ENCODE measurements around the gene NUCB2. TPM values are rescaled to one million over a fixed set of nuclear protein-coding genes. Genes with fewer than 3 reads are reported as not detected.

NUCB2 gene
- total and polyA plus RNA-seq, 2 of the 13 experiments (the other 11 are each of a cell fraction or from before 2014, with no cell fraction given): 54.2 to 82.4 TPM

DNA sequence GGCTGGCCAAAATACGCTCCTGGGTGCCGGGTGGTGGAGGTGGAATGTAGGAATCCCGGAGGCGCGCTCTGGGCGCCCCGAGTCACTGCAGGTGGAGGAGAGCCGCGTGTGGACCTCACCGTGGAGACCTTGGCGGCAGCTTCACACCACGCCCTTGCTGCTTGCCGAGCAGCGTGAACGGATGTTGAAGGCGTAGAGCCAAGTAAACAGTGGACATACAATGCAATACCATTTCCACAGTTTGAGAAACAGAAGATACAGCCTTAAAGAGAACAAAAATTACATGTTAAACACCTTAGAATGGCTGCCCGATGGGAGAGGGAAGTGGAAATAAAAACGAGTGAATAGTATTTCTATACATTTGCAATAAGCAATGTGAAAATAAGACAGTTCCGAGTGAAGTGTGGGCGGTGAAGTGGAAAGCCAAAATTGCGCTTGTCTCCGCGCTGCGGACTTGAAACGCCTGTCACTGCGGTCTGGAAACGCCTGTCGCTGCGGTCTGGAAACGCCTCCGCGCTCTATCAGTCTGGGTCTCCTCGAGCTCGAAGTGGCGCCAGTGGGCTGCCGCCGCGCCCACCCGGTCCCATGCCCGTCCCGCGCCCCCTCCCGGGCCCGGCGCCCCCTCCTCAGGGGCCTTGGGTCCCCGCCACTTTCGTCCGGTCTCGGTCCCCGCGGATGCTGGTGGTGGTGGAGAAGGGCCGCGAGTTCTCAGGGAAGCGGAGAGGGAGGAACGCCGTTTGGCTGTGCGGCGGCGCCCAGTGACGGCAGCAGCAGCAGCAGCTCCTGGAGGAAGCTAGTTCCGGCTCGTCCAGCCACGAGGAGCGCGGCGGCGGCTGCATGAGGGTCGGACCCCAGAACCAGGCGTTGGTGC lies 76.6 kb downstream of the NUCB2 start (continued):
- peak; percentile 96 for TF ChIP-seq RBFOX2 (IDR thresholded peaks at IDR 0.05; ENCODE audit: low read depth, low read length)
- TF ChIP-seq, protein P1, sequence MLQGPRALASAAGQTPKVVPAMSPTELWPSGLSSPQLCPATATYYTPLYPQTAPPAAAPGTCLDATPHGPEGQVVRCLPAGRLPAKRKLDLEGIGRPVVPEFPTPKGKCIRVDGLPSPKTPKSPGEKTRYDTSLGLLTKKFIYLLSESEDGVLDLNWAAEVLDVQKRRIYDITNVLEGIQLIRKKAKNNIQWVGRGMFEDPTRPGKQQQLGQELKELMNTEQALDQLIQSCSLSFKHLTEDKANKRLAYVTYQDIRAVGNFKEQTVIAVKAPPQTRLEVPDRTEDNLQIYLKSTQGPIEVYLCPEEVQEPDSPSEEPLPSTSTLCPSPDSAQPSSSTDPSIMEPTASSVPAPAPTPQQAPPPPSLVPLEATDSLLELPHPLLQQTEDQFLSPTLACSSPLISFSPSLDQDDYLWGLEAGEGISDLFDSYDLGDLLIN (CRISPR knock-in tag; IDR thresholded peaks at IDR 0.05; ENCODE audit: borderline replicate concordance): no peak
- TF ChIP-seq, protein P2, sequence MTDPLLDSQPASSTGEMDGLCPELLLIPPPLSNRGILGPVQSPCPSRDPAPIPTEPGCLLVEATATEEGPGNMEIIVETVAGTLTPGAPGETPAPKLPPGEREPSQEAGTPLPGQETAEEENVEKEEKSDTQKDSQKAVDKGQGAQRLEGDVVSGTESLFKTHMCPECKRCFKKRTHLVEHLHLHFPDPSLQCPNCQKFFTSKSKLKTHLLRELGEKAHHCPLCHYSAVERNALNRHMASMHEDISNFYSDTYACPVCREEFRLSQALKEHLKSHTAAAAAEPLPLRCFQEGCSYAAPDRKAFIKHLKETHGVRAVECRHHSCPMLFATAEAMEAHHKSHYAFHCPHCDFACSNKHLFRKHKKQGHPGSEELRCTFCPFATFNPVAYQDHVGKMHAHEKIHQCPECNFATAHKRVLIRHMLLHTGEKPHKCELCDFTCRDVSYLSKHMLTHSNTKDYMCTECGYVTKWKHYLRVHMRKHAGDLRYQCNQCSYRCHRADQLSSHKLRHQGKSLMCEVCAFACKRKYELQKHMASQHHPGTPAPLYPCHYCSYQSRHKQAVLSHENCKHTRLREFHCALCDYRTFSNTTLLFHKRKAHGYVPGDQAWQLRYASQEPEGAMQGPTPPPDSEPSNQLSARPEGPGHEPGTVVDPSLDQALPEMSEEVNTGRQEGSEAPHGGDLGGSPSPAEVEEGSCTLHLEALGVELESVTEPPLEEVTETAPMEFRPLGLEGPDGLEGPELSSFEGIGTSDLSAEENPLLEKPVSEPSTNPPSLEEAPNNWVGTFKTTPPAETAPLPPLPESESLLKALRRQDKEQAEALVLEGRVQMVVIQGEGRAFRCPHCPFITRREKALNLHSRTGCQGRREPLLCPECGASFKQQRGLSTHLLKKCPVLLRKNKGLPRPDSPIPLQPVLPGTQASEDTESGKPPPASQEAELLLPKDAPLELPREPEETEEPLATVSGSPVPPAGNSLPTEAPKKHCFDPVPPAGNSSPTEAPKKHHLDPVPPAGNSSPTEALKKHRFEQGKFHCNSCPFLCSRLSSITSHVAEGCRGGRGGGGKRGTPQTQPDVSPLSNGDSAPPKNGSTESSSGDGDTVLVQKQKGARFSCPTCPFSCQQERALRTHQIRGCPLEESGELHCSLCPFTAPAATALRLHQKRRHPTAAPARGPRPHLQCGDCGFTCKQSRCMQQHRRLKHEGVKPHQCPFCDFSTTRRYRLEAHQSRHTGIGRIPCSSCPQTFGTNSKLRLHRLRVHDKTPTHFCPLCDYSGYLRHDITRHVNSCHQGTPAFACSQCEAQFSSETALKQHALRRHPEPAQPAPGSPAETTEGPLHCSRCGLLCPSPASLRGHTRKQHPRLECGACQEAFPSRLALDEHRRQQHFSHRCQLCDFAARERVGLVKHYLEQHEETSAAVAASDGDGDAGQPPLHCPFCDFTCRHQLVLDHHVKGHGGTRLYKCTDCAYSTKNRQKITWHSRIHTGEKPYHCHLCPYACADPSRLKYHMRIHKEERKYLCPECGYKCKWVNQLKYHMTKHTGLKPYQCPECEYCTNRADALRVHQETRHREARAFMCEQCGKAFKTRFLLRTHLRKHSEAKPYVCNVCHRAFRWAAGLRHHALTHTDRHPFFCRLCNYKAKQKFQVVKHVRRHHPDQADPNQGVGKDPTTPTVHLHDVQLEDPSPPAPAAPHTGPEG (CRISPR knock-in tag; IDR thresholded peaks at IDR 0.05): no peak
- TF ChIP-seq ZNF777 (CRISPR knock-in tag; IDR thresholded peaks at IDR 0.05): peak; percentile 42; the same call in 1 of the 2 replicates
- peak; percentile 85; the same call in 1 of the 2 replicates for TF ChIP-seq ZNF776 (CRISPR knock-in tag; IDR thresholded peaks at IDR 0.05)
- peak; percentile 84; the same call in 1 of the 2 replicates for TF ChIP-seq GATAD1 (CRISPR knock-in tag; IDR thresholded peaks at IDR 0.05)
- TF ChIP-seq U2AF1 (optimal IDR thresholded peaks at IDR 0.05; ENCODE audit: low read depth, low read length): no peak
- TF ChIP-seq HOXD1 (CRISPR knock-in tag; IDR thresholded peaks at IDR 0.05): no peak
- TF ChIP-seq, protein P3, sequence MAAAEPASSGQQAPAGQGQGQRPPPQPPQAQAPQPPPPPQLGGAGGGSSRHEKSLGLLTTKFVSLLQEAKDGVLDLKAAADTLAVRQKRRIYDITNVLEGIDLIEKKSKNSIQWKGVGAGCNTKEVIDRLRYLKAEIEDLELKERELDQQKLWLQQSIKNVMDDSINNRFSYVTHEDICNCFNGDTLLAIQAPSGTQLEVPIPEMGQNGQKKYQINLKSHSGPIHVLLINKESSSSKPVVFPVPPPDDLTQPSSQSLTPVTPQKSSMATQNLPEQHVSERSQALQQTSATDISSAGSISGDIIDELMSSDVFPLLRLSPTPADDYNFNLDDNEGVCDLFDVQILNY (CRISPR knock-in tag; conservative IDR thresholded peaks at IDR 0.05): no peak; the same call in 1 of the 2 replicates
- no peak for TF ChIP-seq ZNF136 (CRISPR knock-in tag; IDR thresholded peaks at IDR 0.05; ENCODE audit: low read depth)
- TF ChIP-seq, protein P4, sequence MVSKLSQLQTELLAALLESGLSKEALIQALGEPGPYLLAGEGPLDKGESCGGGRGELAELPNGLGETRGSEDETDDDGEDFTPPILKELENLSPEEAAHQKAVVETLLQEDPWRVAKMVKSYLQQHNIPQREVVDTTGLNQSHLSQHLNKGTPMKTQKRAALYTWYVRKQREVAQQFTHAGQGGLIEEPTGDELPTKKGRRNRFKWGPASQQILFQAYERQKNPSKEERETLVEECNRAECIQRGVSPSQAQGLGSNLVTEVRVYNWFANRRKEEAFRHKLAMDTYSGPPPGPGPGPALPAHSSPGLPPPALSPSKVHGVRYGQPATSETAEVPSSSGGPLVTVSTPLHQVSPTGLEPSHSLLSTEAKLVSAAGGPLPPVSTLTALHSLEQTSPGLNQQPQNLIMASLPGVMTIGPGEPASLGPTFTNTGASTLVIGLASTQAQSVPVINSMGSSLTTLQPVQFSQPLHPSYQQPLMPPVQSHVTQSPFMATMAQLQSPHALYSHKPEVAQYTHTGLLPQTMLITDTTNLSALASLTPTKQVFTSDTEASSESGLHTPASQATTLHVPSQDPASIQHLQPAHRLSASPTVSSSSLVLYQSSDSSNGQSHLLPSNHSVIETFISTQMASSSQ (IDR thresholded peaks at IDR 0.05; ENCODE audit: low read depth): no peak
- TF ChIP-seq, protein P4 (CRISPR knock-in tag; IDR thresholded peaks at IDR 0.05; ENCODE audit: borderline replicate concordance): no peak
- no peak for TF ChIP-seq ZNF562 (CRISPR knock-in tag; IDR thresholded peaks at IDR 0.05; ENCODE audit: borderline replicate concordance)
- peak; percentile 44; the same call in 1 of the 2 replicates for TF ChIP-seq SP2 (CRISPR knock-in tag; IDR thresholded peaks at IDR 0.05)
- no peak for TF ChIP-seq RAD51 (IDR thresholded peaks at IDR 0.05; ENCODE audit: borderline replicate concordance)
- peak; percentile 84; the same call in 1 of the 2 replicates for TF ChIP-seq ZFP82 (CRISPR knock-in tag; IDR thresholded peaks at IDR 0.05; ENCODE audit: borderline replicate concordance)
- 0 out of 2 replicates have a peak, but pooled peaks have one; percentile 26 for TF ChIP-seq RFXAP (CRISPR knock-in tag; IDR thresholded peaks at IDR 0.05; ENCODE audit: borderline replicate concordance)
